Karpas-422 (cell line): ENCODE data around the gene PLA2G4E. TPM values are rescaled to one million over a fixed set of nuclear protein-coding genes. Genes with fewer than 3 reads are reported as not detected.

Experiments used
- DNase-seq: peaks from one replicate; pipeline ENCODE4 v3.0.0-alpha.2; 2015
- H2AFZ ChIP-seq: fragments of 200-600 bp; sonication (generic); 2 replicates; pipeline ENCODE4 v1.6.1; 2014; ENCODE audit warnings: antibody characterized with exemption, low read length, mixed read lengths
- H3K27ac ChIP-seq: fragments of 200-600 bp; sonication (generic); 2 replicates; pipeline ENCODE4 v1.5.1; 2014; ENCODE audit warnings: mild to moderate bottlenecking, low read length, moderate library complexity
- H3K27me3 ChIP-seq: fragments of 200-600 bp; sonication (generic); 2 replicates; pipeline ENCODE4 v1.6.1; 2014; ENCODE audit warnings: low read length, mixed read lengths
- H3K36me3 ChIP-seq: fragments of 200-600 bp; sonication (generic); 2 replicates; pipeline ENCODE4 v1.6.1; 2014; ENCODE audit warnings: low read length, mixed read lengths; ENCODE audit not compliant: insufficient read depth
- H3K4me1 ChIP-seq: fragments of 200-600 bp; sonication (generic); 2 replicates; pipeline ENCODE4 v1.6.1; 2014; ENCODE audit warnings: mild to moderate bottlenecking, low read length, mixed read lengths
- H3K4me2 ChIP-seq: fragments of 200-600 bp; sonication (generic); 2 replicates; pipeline ENCODE4 v1.6.1; 2014; ENCODE audit warnings: low read length, low read depth, mild to moderate bottlenecking; ENCODE audit not compliant: poor library complexity, severe bottlenecking
- H3K4me3 ChIP-seq: fragments of 200-600 bp; sonication (generic); 2 replicates; pipeline ENCODE4 v1.5.1; 2014; ENCODE audit warnings: mild to moderate bottlenecking, antibody characterized with exemption, low read length, mixed read lengths
- H3K79me2 ChIP-seq: fragments of 200-600 bp; sonication (generic); 2 replicates; pipeline ENCODE4 v1.6.1; 2014; ENCODE audit warnings: mild to moderate bottlenecking, low read length, mixed read lengths
- H3K9ac ChIP-seq: fragments of 200-600 bp; sonication (generic); 2 replicates; pipeline ENCODE4 v1.6.0; 2014; ENCODE audit warnings: low read length
- H3K9me2 ChIP-seq: fragments of 200-600 bp; sonication (generic), shearing (Covaris generic); replicated peaks from 2 replicates; pipeline ENCODE4 v1.6.0; 2014; ENCODE audit warnings: mild to moderate bottlenecking, low read length, moderate library complexity; ENCODE audit not compliant: insufficient read depth
- H3K9me3 ChIP-seq: fragments of 300-700, 200-600 bp; sonication (generic); 2 replicates; pipeline ENCODE4 v1.6.1; 2014; ENCODE audit warnings: low read length, mixed read lengths
- H4K20me1 ChIP-seq: fragments of 200-600 bp; sonication (generic); 2 replicates; pipeline ENCODE4 v1.6.1; 2014; ENCODE audit warnings: mild to moderate bottlenecking, antibody characterized with exemption, low read length, low read depth; ENCODE audit not compliant: insufficient read depth
- total RNA-seq: library from RNA; depleted of rRNA; stranded (reverse); fragments of >200 nt; shearing (Covaris generic); gene quantifications from 2 replicates; pipeline ENCODE4 v1.2.3, GENCODE V29; 2014; ENCODE audit warnings: low replicate concordance

The PLA2G4E gene
- total RNA-seq, 1 experiment from 2014 or later, result not detected

DNA sequence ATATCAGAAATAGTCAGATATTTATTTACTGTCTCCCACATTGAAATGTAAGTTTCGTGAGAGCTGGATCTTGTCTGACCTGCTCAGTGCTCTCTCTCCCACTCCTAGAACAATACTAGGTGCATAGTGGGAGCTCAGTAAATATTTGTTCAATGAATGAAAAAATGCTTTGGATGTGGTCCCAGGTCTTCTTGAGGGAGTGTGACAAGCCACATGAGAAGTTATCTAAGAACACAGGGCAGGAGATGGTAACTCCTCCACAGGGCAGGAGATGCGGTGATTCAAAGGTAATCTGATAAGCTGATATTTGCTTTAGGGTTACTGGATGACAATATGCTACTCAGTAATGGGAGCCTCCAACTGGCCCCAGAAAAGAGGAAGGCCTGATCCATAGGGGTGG, 25.8 kb upstream of the PLA2G4E start:
- DNase-seq, result no peak
- H3K9me3 ChIP-seq, result no peaks in the 10 kb centered on the region
- no peak overlapping the region for H3K27ac ChIP-seq
- no peak overlapping the region for H2AFZ ChIP-seq
- H3K9ac ChIP-seq, result no peak overlapping the region
- H3K36me3 ChIP-seq, result no peaks in the 10 kb centered on the region
- no peak overlapping the region for H3K4me2 ChIP-seq
- H3K27me3 ChIP-seq, result no peaks in the 10 kb centered on the region
- no peaks in the 10 kb centered on the region for H4K20me1 ChIP-seq
- H3K4me1 ChIP-seq, result peaks cover 8% of the 10 kb centered on the region
- no peaks in the 10 kb centered on the region for H3K79me2 ChIP-seq
- no peak overlapping the region for H3K4me3 ChIP-seq
- H3K9me2 ChIP-seq, result no peaks in the 10 kb centered on the region

GRCh38 chr15:42045211-42045615, 24.4 kb upstream of the PLA2G4E start:
- H3K4me2 ChIP-seq, result no peak overlapping the region
- H3K9me3 ChIP-seq, result no peaks in the 10 kb centered on the region
- H3K4me1 ChIP-seq, result peaks cover 8% of the 10 kb centered on the region
- H3K9me2 ChIP-seq, result no peaks in the 10 kb centered on the region
- H4K20me1 ChIP-seq, result no peaks in the 10 kb centered on the region
- no peak overlapping the region for H3K9ac ChIP-seq
- H3K79me2 ChIP-seq, result no peaks in the 10 kb centered on the region
- H3K27ac ChIP-seq, result no peak overlapping the region
- H3K36me3 ChIP-seq, result no peaks in the 10 kb centered on the region
- H3K27me3 ChIP-seq, result no peaks in the 10 kb centered on the region
- H3K4me3 ChIP-seq, result no peak overlapping the region
- no peak for DNase-seq
- no peak overlapping the region for H2AFZ ChIP-seq

GRCh38 chr15:42042602-42043400, 22.0 kb upstream of the PLA2G4E start:
- no peak overlapping the region for H2AFZ ChIP-seq
- H3K27me3 ChIP-seq, result no peaks in the 10 kb centered on the region
- H3K4me2 ChIP-seq, result no peak overlapping the region
- no peak overlapping the region for H3K9ac ChIP-seq
- H3K9me3 ChIP-seq, result no peaks in the 10 kb centered on the region
- peaks cover 4% of the 10 kb centered on the region for H3K4me1 ChIP-seq
- no peaks in the 10 kb centered on the region for H3K79me2 ChIP-seq
- H4K20me1 ChIP-seq, result no peaks in the 10 kb centered on the region
- H3K27ac ChIP-seq, result no peak overlapping the region
- no peaks in the 10 kb centered on the region for H3K36me3 ChIP-seq
- no peaks in the 10 kb centered on the region for H3K9me2 ChIP-seq
- no peak for DNase-seq
- no peak overlapping the region for H3K4me3 ChIP-seq

DNA sequence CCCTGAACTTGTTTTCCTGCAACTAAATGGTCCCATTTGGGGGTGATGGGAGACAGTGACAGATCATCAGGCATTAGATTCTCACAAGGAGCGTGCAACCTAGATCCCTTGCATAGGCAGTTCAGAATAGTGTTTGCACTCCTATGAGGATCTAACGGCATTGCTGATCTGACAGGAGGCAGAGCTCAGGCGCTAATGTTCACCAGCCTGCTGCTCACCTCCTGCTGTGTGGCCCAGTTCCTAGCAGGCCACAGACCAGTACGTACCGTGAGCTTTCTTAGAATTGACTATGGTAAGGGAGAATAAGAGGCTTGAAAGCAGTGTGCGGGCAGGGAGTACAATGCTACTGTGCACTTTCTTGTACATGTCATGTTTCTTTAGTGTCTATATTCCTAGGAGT, 17.6 kb upstream of the PLA2G4E start:
- no peaks in the 10 kb centered on the region for H3K79me2 ChIP-seq
- H3K27me3 ChIP-seq, result no peaks in the 10 kb centered on the region
- H3K36me3 ChIP-seq, result no peaks in the 10 kb centered on the region
- DNase-seq, result no peak
- no peaks in the 10 kb centered on the region for H3K9me2 ChIP-seq
- H3K4me1 ChIP-seq, result peaks cover 19% of the 10 kb centered on the region
- no peak overlapping the region for H2AFZ ChIP-seq
- H3K4me3 ChIP-seq, result no peak overlapping the region
- H3K9ac ChIP-seq, result no peak overlapping the region
- no peak overlapping the region for H3K27ac ChIP-seq
- H3K4me2 ChIP-seq, result no peak overlapping the region
- H3K9me3 ChIP-seq, result no peaks in the 10 kb centered on the region
- H4K20me1 ChIP-seq, result no peaks in the 10 kb centered on the region

GRCh38 chr15:42037656-42038055, 16.8 kb upstream of the PLA2G4E start:
- no peak overlapping the region for H3K4me2 ChIP-seq
- no peaks in the 10 kb centered on the region for H4K20me1 ChIP-seq
- DNase-seq, result no peak
- H3K27me3 ChIP-seq, result no peaks in the 10 kb centered on the region
- no peak overlapping the region for H3K9ac ChIP-seq
- H3K4me3 ChIP-seq, result no peak overlapping the region
- H3K27ac ChIP-seq, result no peak overlapping the region
- H3K9me3 ChIP-seq, result no peaks in the 10 kb centered on the region
- no peaks in the 10 kb centered on the region for H3K9me2 ChIP-seq
- H3K36me3 ChIP-seq, result no peaks in the 10 kb centered on the region
- peaks cover 19% of the 10 kb centered on the region for H3K4me1 ChIP-seq
- H3K79me2 ChIP-seq, result no peaks in the 10 kb centered on the region
- H2AFZ ChIP-seq, result no peak overlapping the region

- H3K9ac ChIP-seq, result no peak overlapping the region
- no peak overlapping the region for H2AFZ ChIP-seq
- H3K27ac ChIP-seq, result no peak overlapping the region
- no peaks in the 10 kb centered on the region for H3K9me2 ChIP-seq
- H4K20me1 ChIP-seq, result no peaks in the 10 kb centered on the region
- H3K27me3 ChIP-seq, result no peaks in the 10 kb centered on the region
- H3K4me3 ChIP-seq, result no peak overlapping the region
- H3K9me3 ChIP-seq, result no peaks in the 10 kb centered on the region
- no peak for DNase-seq
- H3K4me1 ChIP-seq, result peaks cover 19% of the 10 kb centered on the region
- H3K36me3 ChIP-seq, result no peaks in the 10 kb centered on the region
- no peak overlapping the region for H3K4me2 ChIP-seq
- no peaks in the 10 kb centered on the region for H3K79me2 ChIP-seq
Measured at GRCh38 chr15:42036966-42037365, 16.1 kb upstream of the PLA2G4E start.

DNA sequence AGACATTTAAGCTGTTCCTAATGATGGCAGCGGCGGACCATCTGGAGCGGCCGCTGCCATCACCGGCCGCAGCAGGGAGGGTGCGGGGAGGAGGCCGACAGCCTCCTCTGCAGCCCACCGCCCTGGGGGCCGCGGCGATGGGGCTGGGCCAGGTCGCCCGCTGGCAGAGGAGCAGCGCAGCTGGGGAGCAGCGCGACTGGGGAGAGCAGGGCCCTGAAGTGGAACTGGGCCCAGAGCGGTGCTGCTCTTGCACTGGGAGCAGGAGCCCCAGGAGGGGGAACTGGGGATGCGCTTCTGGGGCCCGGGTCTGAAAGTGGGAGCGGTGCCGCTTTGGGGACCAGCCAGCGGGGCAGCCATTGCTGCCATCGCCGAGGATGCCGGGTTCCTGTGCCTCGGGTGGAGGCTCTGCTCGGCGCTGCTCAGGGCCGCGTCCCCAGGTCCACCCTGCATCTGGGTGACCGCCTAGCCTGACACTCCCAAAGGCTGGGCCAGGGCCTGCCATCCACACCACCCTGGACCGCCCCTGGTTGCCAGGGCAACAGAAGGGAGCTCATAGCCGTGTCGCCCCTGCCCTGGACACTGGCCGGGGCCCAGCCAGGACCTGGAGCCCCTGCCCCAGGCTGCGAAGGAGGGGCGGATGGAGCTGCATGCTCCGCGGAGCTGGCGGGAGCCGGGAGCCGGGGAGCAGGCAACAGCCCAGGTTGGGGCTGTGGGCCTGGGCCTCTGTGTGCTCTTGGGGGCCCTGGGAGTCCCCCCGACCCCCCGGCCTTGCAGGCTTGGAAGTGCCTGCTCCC, 15.5 kb upstream of the PLA2G4E start:
- Histone ChIP-seq H3K9me2 (no peaks in the 10 kb centered on the region), H4K20me1 (no peaks in the 10 kb centered on the region), H3K9me3 (no peaks in the 10 kb centered on the region), H3K27ac (no peak overlapping the region), H2AFZ (no peak overlapping the region), H3K4me1 (peaks cover 19% of the 10 kb centered on the region), H3K79me2 (no peaks in the 10 kb centered on the region), H3K9ac (no peak overlapping the region), H3K27me3 (no peaks in the 10 kb centered on the region), H3K4me3 (peak overlapping the region; percentile 33; the same call in 1 of the 2 replicates), H3K36me3 (no peaks in the 10 kb centered on the region), H3K4me2 (peak overlapping the region; percentile 67)
- no peak for DNase-seq

DNA sequence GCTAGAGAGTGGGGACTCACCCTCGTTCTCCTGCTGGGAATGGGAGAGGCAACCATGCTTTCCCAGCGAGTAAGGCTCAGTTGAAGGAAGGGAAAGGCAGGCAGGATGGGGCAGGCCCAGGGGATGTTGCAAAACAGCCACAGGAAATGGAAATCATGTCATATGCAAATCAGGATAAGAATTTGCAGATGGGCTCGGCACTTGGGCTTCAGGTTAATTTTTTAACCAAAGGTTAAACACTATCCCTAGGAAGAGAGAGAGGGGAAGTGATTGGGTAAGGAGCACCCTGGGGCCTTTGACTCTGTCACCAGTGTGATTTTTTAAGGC, 14.6 kb upstream of the PLA2G4E start:
- Histone ChIP-seq H3K27ac (no peak overlapping the region), H3K79me2 (no peaks in the 10 kb centered on the region), H3K4me2 (peak overlapping the region; percentile 67), H3K27me3 (no peaks in the 10 kb centered on the region), H4K20me1 (no peaks in the 10 kb centered on the region), H2AFZ (no peak overlapping the region), H3K9me2 (no peaks in the 10 kb centered on the region), H3K4me3 (peak overlapping the region; percentile 22; the same call in 1 of the 2 replicates), H3K9ac (no peak overlapping the region), H3K4me1 (peaks cover 19% of the 10 kb centered on the region), H3K36me3 (no peaks in the 10 kb centered on the region), H3K9me3 (no peaks in the 10 kb centered on the region)
- peak; percentile 73 for DNase-seq
